Endodermal cell (in vitro differentiated cells): ENCODE results near the gene IL1R1. TPM values are rescaled to one million over a fixed set of nuclear protein-coding genes. Genes with fewer than 3 reads are reported as not detected.

Source experiments
- DNase-seq: peaks from one replicate; pipeline ENCODE4 v3.0.0-alpha.2; 2017
- H3K27ac ChIP-seq: 2 replicates; pipeline ENCODE4 v1.5.1; 2013; ENCODE audit warnings: mild to moderate bottlenecking, low read depth, low read length, moderate library complexity
- H3K27me3 ChIP-seq: 2 replicates; pipeline ENCODE4 v1.6.1; 2013; ENCODE audit warnings: mild to moderate bottlenecking, low read length, moderate library complexity; ENCODE audit not compliant: insufficient read depth, control insufficient read depth, poor library complexity, severe bottlenecking
- H3K36me3 ChIP-seq: 2 replicates; pipeline ENCODE4 v1.7.0; 2013; ENCODE audit warnings: mild to moderate bottlenecking, low read length, moderate library complexity; ENCODE audit not compliant: control insufficient read depth, insufficient read depth
- H3K4me1 ChIP-seq: one replicate; pipeline ENCODE4 v1.7.0; 2013; ENCODE audit warnings: low read length; ENCODE audit not compliant: control insufficient read depth, insufficient read depth
- H3K4me3 ChIP-seq: 2 replicates; pipeline ENCODE4 v1.5.1; 2013; ENCODE audit warnings: mild to moderate bottlenecking, low read length, moderate library complexity
- H3K9ac ChIP-seq: 2 replicates; pipeline ENCODE4 v1.6.1; 2013; ENCODE audit warnings: mild to moderate bottlenecking, low read length, moderate library complexity; ENCODE audit not compliant: poor library complexity, severe bottlenecking; ENCODE audit errors: extremely low read depth
- H3K9me3 ChIP-seq: 2 replicates; pipeline ENCODE4 v1.6.1; 2013; ENCODE audit warnings: mild to moderate bottlenecking, low read length, moderate library complexity; ENCODE audit not compliant: control insufficient read depth
- H3K27ac Mint-ChIP-seq: 2 replicates; pipeline ENCODE4 v1.8.0; 2020; ENCODE audit warnings: mixed read lengths
- H3K27me3 Mint-ChIP-seq: 2 replicates; pipeline ENCODE4 v1.8.0; 2021; ENCODE audit warnings: mild to moderate bottlenecking, mixed read lengths; ENCODE audit not compliant: insufficient read depth
- H3K36me3 Mint-ChIP-seq: 2 replicates; pipeline ENCODE4 v1.8.0; 2020; ENCODE audit warnings: low read depth, mixed read lengths
- H3K4me1 Mint-ChIP-seq: 2 replicates; pipeline ENCODE4 v1.8.0; 2020; ENCODE audit warnings: mixed read lengths
- H3K4me3 Mint-ChIP-seq: 2 replicates; pipeline ENCODE4 v1.8.0; 2020; ENCODE audit warnings: mild to moderate bottlenecking, moderate library complexity, mixed read lengths
- H3K9me3 Mint-ChIP-seq: 2 replicates; pipeline ENCODE4 v1.8.0; 2020; ENCODE audit warnings: mild to moderate bottlenecking, mixed read lengths
- CTCF ChIP-seq: fragments of 200-600 bp; sonication (generic); conservative IDR thresholded peaks from 2 replicates; pipeline ENCODE4 v1.5.0; 2021; ENCODE audit warnings: antibody characterized with exemption, mild to moderate bottlenecking
- WGBS, 2 experiments: methylation state at CpG; one replicate each; pipeline versions ENCODE4 v1.1.5 to v1.1.7; 2013; ENCODE audit warnings: missing lambda C conversion rate in 2 of 2, mixed read lengths in 1 of 2; ENCODE audit not compliant: insufficient coverage in 1 of 2, insufficient read length in 1 of 2; 5-methylcytosine and 5-hydroxymethylcytosine counted together
- total RNA-seq, 2 donors: library from RNA; stranded (reverse); fragmentation: NEBNext Ultra II Directional in 1 of 2; extraction: Animal tissue kit (Norgen Biotek cat#: 25700) in 1 of 2; gene quantifications; 2 replicates in 1 of 2; 3 replicates in 1 of 2; pipeline ENCODE4 v1.2.1, GENCODE V29; 2021

IL1R1 gene
- total RNA-seq, 2 donors from 2014 or later: 3.0 to 4.1 TPM

- Histone ChIP-seq H3K4me1 (no peaks in the 10 kb centered on the region), H3K9me3 (peaks cover 15% of the 10 kb centered on the region), H3K9ac (no peak overlapping the region), H3K27ac (no peak overlapping the region), H3K27me3 (peaks cover 24% of the 10 kb centered on the region), H3K36me3 (no peaks in the 10 kb centered on the region), H3K4me3 (peak overlapping the region; percentile 80)
- Mint-ChIP-seq H3K4me1 (peaks cover 10% of the 10 kb centered on the region), H3K9me3 (peaks cover 15% of the 10 kb centered on the region), H3K4me3 (peak overlapping the region; percentile 56), H3K36me3 (peaks cover 3% of the 10 kb centered on the region), H3K27me3 (peaks cover 58% of the 10 kb centered on the region), H3K27ac (no peak overlapping the region)
- TF ChIP-seq CTCF: no peak
- WGBS, 2 experiments: 21 to 82% methylated on average over 3 to 42 of the region's 42 CpGs
- DNase-seq: peak; percentile 80
These were observed 393 bp downstream of the IL1R1 start for GRCh38 chr2:102142829-102143449.

GRCh38 chr2:102143450-102143985 lies 972 bp downstream of the IL1R1 start:
- DNase-seq: peak; percentile 63
- peaks cover 57% of the 10 kb centered on the region for H3K27me3 Mint-ChIP-seq
- no peak overlapping the region for H3K9ac ChIP-seq
- 78 to 96% methylated on average over 4 to 10 of the region's 10 CpGs for WGBS, 2 experiments
- peaks cover 10% of the 10 kb centered on the region for H3K4me1 Mint-ChIP-seq
- H3K4me3 ChIP-seq: peak overlapping the region; percentile 80
- H3K36me3 ChIP-seq: no peaks in the 10 kb centered on the region
- TF ChIP-seq CTCF: no peak
- H3K27me3 ChIP-seq: peaks cover 24% of the 10 kb centered on the region
- peaks cover 15% of the 10 kb centered on the region for H3K9me3 ChIP-seq
- H3K27ac Mint-ChIP-seq: no peak overlapping the region
- peaks cover 3% of the 10 kb centered on the region for H3K36me3 Mint-ChIP-seq
- peak overlapping the region; percentile 56 for H3K4me3 Mint-ChIP-seq
- H3K27ac ChIP-seq: no peak overlapping the region
- no peaks in the 10 kb centered on the region for H3K4me1 ChIP-seq
- H3K9me3 Mint-ChIP-seq: peaks cover 15% of the 10 kb centered on the region

GRCh38 chr2:102144128-102144527 lies 1.6 kb downstream of the IL1R1 start:
- no peaks in the 10 kb centered on the region for H3K4me1 ChIP-seq
- TF ChIP-seq CTCF: no peak
- peaks cover 24% of the 10 kb centered on the region for H3K27me3 ChIP-seq
- Mint-ChIP-seq H3K4me3 (no peak overlapping the region), H3K9me3 (peaks cover 15% of the 10 kb centered on the region), H3K27me3 (peaks cover 55% of the 10 kb centered on the region), H3K36me3 (peaks cover 3% of the 10 kb centered on the region), H3K27ac (no peak overlapping the region), H3K4me1 (peaks cover 10% of the 10 kb centered on the region)
- no peak overlapping the region for H3K9ac ChIP-seq
- 91 to 100% methylated on average over 2 to 4 of the region's 4 CpGs for WGBS, 2 experiments
- H3K27ac ChIP-seq: no peak overlapping the region
- no peak for DNase-seq
- H3K36me3 ChIP-seq: no peaks in the 10 kb centered on the region
- peaks cover 18% of the 10 kb centered on the region for H3K9me3 ChIP-seq
- H3K4me3 ChIP-seq: peak overlapping the region; percentile 80
